Cardiac muscle cell (in vitro differentiated cells and primary cell): Measurements from ENCODE around the gene WRAP73. TPM values are rescaled to one million over a fixed set of nuclear protein-coding genes. Genes with fewer than 3 reads are reported as not detected.
"Not testable (repeated sequence)": the region's sequence is repeated elsewhere in the genome, so short reads cannot be mapped to it uniquely, and the experiment has no call there.

ENCODE experiments used
- DNase-seq, 2 donors: peaks; one replicate each; pipeline versions ENCODE4 v3.0.0 to v3.0.0-alpha.2; 2010 to 2017; ENCODE audit warnings: low read depth in 1 of 2, low spot score in 1 of 2
- H3K27ac ChIP-seq: fragments of 200-600 bp; sonication (generic); 2 replicates; pipeline ENCODE4 v1.5.1; 2016
- H3K27me3 ChIP-seq: fragments of 200-600 bp; sonication (generic); 2 replicates; pipeline ENCODE4 v1.6.0; 2016; ENCODE audit warnings: control low read depth
- H3K36me3 ChIP-seq: fragments of 200-600 bp; sonication (generic); 2 replicates; pipeline ENCODE4 v1.5.1; 2016; ENCODE audit warnings: control low read depth
- H3K4me1 ChIP-seq: fragments of 200-600 bp; sonication (generic); 2 replicates; pipeline ENCODE4 v1.8.1; 2017; ENCODE audit warnings: low read depth, mild to moderate bottlenecking, mixed run types
- H3K4me3 ChIP-seq: fragments of 200-600 bp; sonication (generic); 2 replicates; pipeline ENCODE4 v1.5.1; 2016; ENCODE audit warnings: mild to moderate bottlenecking
- H3K9me3 ChIP-seq: fragments of 200-600 bp; sonication (generic); 2 replicates; pipeline ENCODE4 v1.5.1; 2017; ENCODE audit warnings: low read depth, mild to moderate bottlenecking, control low read depth
- polyA plus RNA-seq: library from polyadenylated mRNA; unstranded; fragments of >200 nt; fragmentation: Nextera tagmentation; extraction: Ambion mirVana; gene quantifications from 2 replicates; pipeline ENCODE4 v1.2.1, GENCODE V29; 2016
- total RNA-seq: library from RNA; depleted of rRNA; stranded (reverse); fragments of >200 nt; gene quantifications from 2 replicates; pipeline ENCODE4 v1.2.3, GENCODE V29; 2016
- TF ChIP-seq, protein P1 (sequence below): IDR thresholded peaks from 2 replicates; pipeline ENCODE4 v1.5.1; 2012; ENCODE audit warnings: low read depth, mild to moderate bottlenecking, low read length

Gene WRAP73
- total and polyA plus RNA-seq, 2 experiments from 2014 or later = 21.6 to 25.9 TPM

GRCh38 chr1:3588395-3588794, 61.5 kb downstream of the WRAP73 start:
- no peaks in the 10 kb centered on the region for H3K27me3 ChIP-seq
- H3K4me3 ChIP-seq = no peak overlapping the region
- H3K27ac ChIP-seq = no peak overlapping the region
- no peaks in the 10 kb centered on the region for H3K4me1 ChIP-seq
- no peak for DNase-seq
- H3K36me3 ChIP-seq = no peaks in the 10 kb centered on the region
- H3K9me3 ChIP-seq = no peaks in the 10 kb centered on the region
- TF ChIP-seq, protein P1, sequence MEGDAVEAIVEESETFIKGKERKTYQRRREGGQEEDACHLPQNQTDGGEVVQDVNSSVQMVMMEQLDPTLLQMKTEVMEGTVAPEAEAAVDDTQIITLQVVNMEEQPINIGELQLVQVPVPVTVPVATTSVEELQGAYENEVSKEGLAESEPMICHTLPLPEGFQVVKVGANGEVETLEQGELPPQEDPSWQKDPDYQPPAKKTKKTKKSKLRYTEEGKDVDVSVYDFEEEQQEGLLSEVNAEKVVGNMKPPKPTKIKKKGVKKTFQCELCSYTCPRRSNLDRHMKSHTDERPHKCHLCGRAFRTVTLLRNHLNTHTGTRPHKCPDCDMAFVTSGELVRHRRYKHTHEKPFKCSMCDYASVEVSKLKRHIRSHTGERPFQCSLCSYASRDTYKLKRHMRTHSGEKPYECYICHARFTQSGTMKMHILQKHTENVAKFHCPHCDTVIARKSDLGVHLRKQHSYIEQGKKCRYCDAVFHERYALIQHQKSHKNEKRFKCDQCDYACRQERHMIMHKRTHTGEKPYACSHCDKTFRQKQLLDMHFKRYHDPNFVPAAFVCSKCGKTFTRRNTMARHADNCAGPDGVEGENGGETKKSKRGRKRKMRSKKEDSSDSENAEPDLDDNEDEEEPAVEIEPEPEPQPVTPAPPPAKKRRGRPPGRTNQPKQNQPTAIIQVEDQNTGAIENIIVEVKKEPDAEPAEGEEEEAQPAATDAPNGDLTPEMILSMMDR = no peak

GRCh38 chr1:3586986-3587759, 62.7 kb downstream of the WRAP73 start:
- Histone ChIP-seq H3K4me3 (no peak overlapping the region), H3K4me1 (no peaks in the 10 kb centered on the region), H3K27ac (no peak overlapping the region), H3K27me3 (no peaks in the 10 kb centered on the region), H3K36me3 (no peaks in the 10 kb centered on the region), H3K9me3 (no peaks in the 10 kb centered on the region)
- peak in 1 of 2 donors; percentile 25 for DNase-seq
- TF ChIP-seq, protein P1 = no peak

DNA sequence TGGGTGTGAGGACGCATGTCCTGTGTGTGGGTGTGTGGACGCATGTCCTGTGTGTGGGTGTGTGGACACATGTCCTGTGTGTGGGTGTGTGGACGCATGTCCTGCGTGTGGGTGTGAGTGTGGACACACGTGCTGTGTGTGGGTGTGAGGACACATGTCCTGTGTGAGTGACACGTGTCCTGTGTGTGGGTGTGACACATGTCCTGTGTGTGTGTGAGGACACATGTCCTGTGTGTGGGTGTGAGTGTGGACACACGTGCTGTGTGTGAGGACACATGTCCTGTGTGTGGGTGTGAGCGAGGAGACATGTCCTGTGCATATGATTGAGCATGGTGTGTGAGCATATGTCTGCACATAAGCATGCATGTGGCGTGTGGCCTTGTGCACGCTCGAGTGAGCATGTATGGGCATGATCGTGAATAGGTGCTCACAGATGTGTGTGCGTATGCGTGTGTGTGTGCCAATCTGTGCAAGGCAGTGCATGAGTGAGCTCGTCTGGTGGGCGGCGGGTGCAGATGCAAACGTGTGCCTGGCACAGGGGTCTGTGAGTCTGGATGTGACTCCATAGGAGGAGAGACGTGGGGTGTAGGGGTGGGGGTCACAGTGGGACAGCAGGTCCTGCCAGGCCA, 63.8 kb downstream of the WRAP73 start:
- no peaks in the 10 kb centered on the region for H3K27me3 ChIP-seq
- H3K4me3 ChIP-seq = no peak overlapping the region
- TF ChIP-seq, protein P1 = no peak
- DNase-seq = no peak
- no peaks in the 10 kb centered on the region for H3K4me1 ChIP-seq
- H3K27ac ChIP-seq = no peak overlapping the region
- no peaks in the 10 kb centered on the region for H3K9me3 ChIP-seq
- no peaks in the 10 kb centered on the region for H3K36me3 ChIP-seq

GRCh38 chr1:3585353-3585868, 64.5 kb downstream of the WRAP73 start:
- H3K27ac ChIP-seq, DNase-seq, H3K4me1 ChIP-seq: not testable (repeated sequence)

DNA sequence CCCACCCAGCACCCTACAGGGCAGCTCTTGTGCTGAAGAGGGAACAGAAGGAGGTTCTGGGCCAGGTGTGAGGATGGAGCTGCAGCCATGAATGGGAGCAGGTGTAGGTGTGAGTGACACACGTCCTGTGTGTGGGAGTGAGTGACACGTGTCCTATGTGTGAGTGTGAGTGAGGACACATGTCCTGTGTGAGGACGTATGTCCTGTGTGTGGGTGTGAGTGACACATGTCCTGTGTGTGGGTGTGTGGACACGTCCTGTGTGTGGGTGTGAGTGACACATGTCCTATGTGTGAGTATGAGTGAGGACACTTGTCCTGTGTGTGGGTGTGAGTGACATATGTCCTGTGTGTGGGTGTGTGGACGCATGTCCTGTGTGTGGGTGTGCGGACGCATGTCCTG, 65.0 kb downstream of the WRAP73 start:
- Histone ChIP-seq H3K4me3 (no peak overlapping the region), H3K9me3 (no peaks in the 10 kb centered on the region), H3K27me3 (no peaks in the 10 kb centered on the region), H3K4me1 (no peaks in the 10 kb centered on the region), H3K27ac (no peak overlapping the region), H3K36me3 (no peaks in the 10 kb centered on the region)
- no peak for DNase-seq
- TF ChIP-seq, protein P1 = no peak

More at GRCh38 chr1:3585353-3585868, 64.5 kb downstream of the WRAP73 start:
- not testable (repeated sequence) for H3K36me3 ChIP-seq, H3K4me3 ChIP-seq, H3K27me3 ChIP-seq, H3K9me3 ChIP-seq

DNA sequence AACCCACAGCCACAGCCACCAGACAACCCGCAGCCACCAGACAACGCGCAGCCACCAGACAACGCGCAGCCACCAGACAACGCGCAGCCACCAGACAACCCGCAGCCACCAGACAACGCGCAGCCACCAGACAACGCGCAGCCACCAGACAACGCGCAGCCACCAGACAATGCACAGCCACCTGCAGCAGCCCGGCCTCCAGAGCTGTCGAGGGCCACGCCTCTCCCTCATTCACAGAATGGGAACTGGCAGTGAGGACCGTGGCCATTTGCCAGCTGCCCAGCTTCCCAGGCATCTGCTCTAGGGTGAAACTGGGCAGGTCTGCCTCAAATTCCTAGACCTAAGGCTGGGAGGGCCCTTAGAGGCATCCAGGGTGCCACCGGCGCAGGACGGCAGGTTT, 66.2 kb downstream of the WRAP73 start:
- not testable (repeated sequence) for H3K4me3 ChIP-seq, H3K27ac ChIP-seq, H3K27me3 ChIP-seq, H3K9me3 ChIP-seq, DNase-seq, H3K4me1 ChIP-seq, H3K36me3 ChIP-seq
